ENCODE results near the gene LEFTY1.

Gene LEFTY1

GRCh38 chr1:225881081-225881958 lies 7.6 kb downstream of the LEFTY1 start:
- peak overlapping the region; percentile 65 for H3K27ac ChIP-seq
- TF ChIP-seq CTCF (IDR thresholded peaks at IDR 0.05): no peak
- no peak for TF ChIP-seq ZFX (IDR thresholded peaks at IDR 0.05; ENCODE audit: borderline replicate concordance)

DNA sequence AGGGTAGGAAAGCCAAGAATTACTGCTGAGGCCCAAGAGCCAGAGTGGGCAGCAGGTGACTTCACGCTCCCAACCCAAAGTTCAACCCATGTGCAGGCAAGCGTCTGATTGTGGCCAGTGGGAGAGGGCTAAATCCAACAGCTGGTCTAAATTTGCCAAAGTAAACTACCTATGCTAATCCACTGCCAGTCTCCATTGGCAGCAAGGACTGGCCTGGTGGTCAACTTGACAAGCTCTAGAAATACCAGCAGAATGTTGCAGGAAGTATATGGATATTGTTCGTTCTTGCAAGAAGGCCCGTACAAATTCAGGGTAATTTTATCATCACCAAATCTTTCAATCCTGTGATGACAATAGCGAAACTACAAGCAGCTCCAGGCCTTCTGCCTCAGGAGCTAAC lies 8.3 kb downstream of the LEFTY1 start:
- peak overlapping the region; percentile 65 for H3K27ac ChIP-seq
- TF ChIP-seq ZFX (IDR thresholded peaks at IDR 0.05; ENCODE audit: borderline replicate concordance): no peak
- TF ChIP-seq CTCF (IDR thresholded peaks at IDR 0.05): no peak

- no peak overlapping the region for H3K27ac ChIP-seq
- no peak for TF ChIP-seq ZFX (IDR thresholded peaks at IDR 0.05; ENCODE audit: borderline replicate concordance)
These were observed 8.7 kb downstream of the LEFTY1 start for GRCh38 chr1:225880222-225880588.

DNA sequence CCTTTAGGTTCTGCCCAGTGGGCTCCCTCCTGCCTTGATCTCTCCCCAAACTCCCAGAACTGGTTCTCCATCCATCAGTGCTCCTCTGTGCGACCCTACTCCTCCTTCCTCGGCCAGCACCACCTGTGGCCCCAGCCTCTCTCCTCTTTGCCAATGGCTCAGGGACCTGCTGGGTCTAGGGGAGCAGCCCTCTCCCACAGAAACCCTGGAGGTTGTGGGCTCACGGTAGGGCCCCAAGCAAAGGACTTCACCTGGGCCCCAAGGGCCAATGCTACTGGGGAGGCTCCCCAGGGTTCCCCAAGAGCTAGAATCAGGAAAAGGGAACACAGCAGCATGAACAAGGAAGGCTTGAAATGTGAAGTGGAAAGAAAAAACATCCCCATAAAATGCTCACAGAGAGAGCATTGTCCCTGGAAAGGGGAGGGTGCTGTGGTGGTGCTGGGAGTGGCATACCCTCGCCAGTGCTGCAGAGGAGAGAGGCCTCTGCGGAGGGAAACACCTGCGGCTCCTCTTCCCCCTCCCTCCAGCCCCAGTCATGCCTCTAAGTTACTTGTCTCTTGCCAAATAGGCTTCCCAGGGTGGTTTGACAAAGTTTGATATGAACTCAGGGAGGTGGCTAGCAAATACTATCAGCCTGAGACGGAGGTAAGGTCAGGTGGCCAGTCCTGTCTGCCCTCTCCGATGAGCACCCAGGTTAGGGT lies 9.3 kb downstream of the LEFTY1 start:
- no peak overlapping the region for H3K27ac ChIP-seq
- TF ChIP-seq CTCF (IDR thresholded peaks at IDR 0.05): no peak
- no peak for TF ChIP-seq ZFX (IDR thresholded peaks at IDR 0.05; ENCODE audit: borderline replicate concordance)

GRCh38 chr1:225878282-225878681 lies 10.7 kb downstream of the LEFTY1 start:
- H3K27ac ChIP-seq: no peak overlapping the region

GRCh38 chr1:225877580-225877979 lies 11.4 kb downstream of the LEFTY1 start:
- TF ChIP-seq ZFX (IDR thresholded peaks at IDR 0.05; ENCODE audit: borderline replicate concordance) (no peak), CTCF (IDR thresholded peaks at IDR 0.05) (peak; percentile 77)
- H3K27ac ChIP-seq: no peak overlapping the region

More at GRCh38 chr1:225878282-225878681, 10.7 kb downstream of the LEFTY1 start:
- TF ChIP-seq CTCF (IDR thresholded peaks at IDR 0.05) (no peak), ZFX (IDR thresholded peaks at IDR 0.05; ENCODE audit: borderline replicate concordance) (no peak)

- TF ChIP-seq ZFX (IDR thresholded peaks at IDR 0.05; ENCODE audit: borderline replicate concordance) (no peak), CTCF (IDR thresholded peaks at IDR 0.05) (no peak)
These were observed 11.9 kb downstream of the LEFTY1 start for GRCh38 chr1:225876900-225877510.

More at GRCh38 chr1:225876900-225877510, 11.9 kb downstream of the LEFTY1 start:
- H3K27ac ChIP-seq: no peak overlapping the region
